HepG2 (cell line): ENCODE results near the gene ZNF430. TPM values are rescaled to one million over a fixed set of nuclear protein-coding genes. Genes with fewer than 3 reads are reported as not detected.
A peak's percentile ranks its signal among the peaks of the same experiment; 100 is the strongest.

Experiments used
- CEBPB ChIP-seq: IDR thresholded peaks from 2 replicates; pipeline ENCODE4 v1.6.1; 2011; ENCODE audit warnings: low read depth, low read length, improper control_type of control experiment, borderline replicate concordance
- ELF1 ChIP-seq: sonication (generic); formaldehyde crosslinking; IDR thresholded peaks from 2 replicates; pipeline ENCODE4 v1.4.0; 2020; ENCODE audit warnings: missing genetic modification reagents
- ELF3 ChIP-seq: IDR thresholded peaks from 2 replicates; pipeline ENCODE4 v1.6.1; 2016; ENCODE audit warnings: missing genetic modification reagents, missing compliant biosample characterization
- ETV6 ChIP-seq: sonication (generic); formaldehyde crosslinking; conservative IDR thresholded peaks from 2 replicates; pipeline ENCODE4 v1.4.0; 2020; ENCODE audit warnings: missing genetic modification reagents
- FOXA3 ChIP-seq: IDR thresholded peaks from 2 replicates; pipeline ENCODE4 v1.6.1; 2016; ENCODE audit warnings: missing genetic modification reagents, missing compliant biosample characterization
- KAT7 ChIP-seq: IDR thresholded peaks from 2 replicates; pipeline ENCODE4 v1.6.1; 2018; ENCODE audit warnings: borderline replicate concordance, missing compliant biosample characterization
- PAWR ChIP-seq: sonication (generic); formaldehyde crosslinking; IDR thresholded peaks from 2 replicates; pipeline ENCODE4 v1.4.0; 2020; ENCODE audit warnings: missing genetic modification reagents, mild to moderate bottlenecking, borderline replicate concordance
- PHF21A ChIP-seq: sonication (generic); formaldehyde crosslinking; IDR thresholded peaks from 2 replicates; pipeline ENCODE4 v1.5.0; 2020; ENCODE audit warnings: mild to moderate bottlenecking, missing genetic modification reagents
- RBM39 ChIP-seq: fragments of 200-400 bp; formaldehyde crosslinking; IDR thresholded peaks from one replicate; pipeline ENCODE4 v1.6.1; 2018; ENCODE audit warnings: antibody characterized with exemption, mild to moderate bottlenecking, low read depth, low read length; ENCODE audit not compliant: poor library complexity, severe bottlenecking
- SAFB2 ChIP-seq: sonication (generic); formaldehyde crosslinking; IDR thresholded peaks from 2 replicates; pipeline ENCODE4 v1.5.1; 2020; ENCODE audit warnings: missing genetic modification reagents, low read depth, mild to moderate bottlenecking, borderline replicate concordance
- SUZ12 ChIP-seq: fragments of 150-350 bp; IDR thresholded peaks from 2 replicates; pipeline ENCODE4 v1.6.1; 2014; ENCODE audit warnings: low read depth, low read length
- THAP11 ChIP-seq: IDR thresholded peaks from 2 replicates; pipeline ENCODE4 v1.6.1; 2016; ENCODE audit warnings: missing biosample characterization, missing genetic modification reagents
- YEATS2 ChIP-seq: sonication (generic); formaldehyde crosslinking; IDR thresholded peaks from 2 replicates; pipeline ENCODE4 v1.4.0; 2020; ENCODE audit warnings: missing genetic modification reagents, borderline replicate concordance
- ZFX ChIP-seq: sonication (generic); formaldehyde crosslinking; IDR thresholded peaks from 2 replicates; pipeline ENCODE4 v1.4.0; 2020; ENCODE audit warnings: mild to moderate bottlenecking, low read depth, missing genetic modification reagents, moderate library complexity
- ZNF207 ChIP-seq: fragments of 450-650 bp; IDR thresholded peaks from 2 replicates; pipeline ENCODE4 v1.6.1; 2016; ENCODE audit warnings: antibody characterized with exemption, borderline replicate concordance
- ZNF274 ChIP-seq: sonication (generic); formaldehyde crosslinking; IDR thresholded peaks from 2 replicates; pipeline ENCODE4 v1.5.1; 2020; ENCODE audit warnings: mild to moderate bottlenecking, missing genetic modification reagents
- ZNF367 ChIP-seq: sonication (generic); formaldehyde crosslinking; IDR thresholded peaks from 2 replicates; pipeline ENCODE4 v1.4.0; 2020; ENCODE audit warnings: missing genetic modification reagents, borderline replicate concordance
- ZNF547 ChIP-seq: sonication (generic); formaldehyde crosslinking; IDR thresholded peaks from 2 replicates; pipeline ENCODE4 v1.5.1; 2020; ENCODE audit warnings: mild to moderate bottlenecking, missing genetic modification reagents
- ZNF557 ChIP-seq: sonication (generic); formaldehyde crosslinking; IDR thresholded peaks from 2 replicates; pipeline ENCODE4 v1.4.0; 2020; ENCODE audit warnings: missing genetic modification reagents
- ZNF713 ChIP-seq: sonication (generic); formaldehyde crosslinking; IDR thresholded peaks from 2 replicates; pipeline ENCODE4 v1.4.0; 2020; ENCODE audit warnings: mild to moderate bottlenecking, missing genetic modification reagents
- ZNF724P ChIP-seq: sonication (generic); formaldehyde crosslinking; IDR thresholded peaks from 2 replicates; pipeline ENCODE4 v1.8.0; 2022; ENCODE audit warnings: missing genetic modification reagents, borderline replicate concordance
- ZNF883 ChIP-seq: sonication (generic); formaldehyde crosslinking; IDR thresholded peaks from 2 replicates; pipeline ENCODE4 v1.5.1; 2020; ENCODE audit warnings: mild to moderate bottlenecking, missing genetic modification reagents; ENCODE audit errors: not compliant biosample characterization
- ZSCAN31 ChIP-seq: sonication (generic); formaldehyde crosslinking; IDR thresholded peaks from 2 replicates; pipeline ENCODE4 v1.5.0; 2020; ENCODE audit warnings: low read depth, mild to moderate bottlenecking, missing genetic modification reagents
- polyA plus RNA-seq, 8 experiments: library from polyadenylated mRNA; depleted of rRNA in 3 of 8; stranded (reverse) in 7 of 8; unstranded in 1 of 8; fragments of >200 nt; fragmentation: Illumina TruSeq in 4 of 8; extraction: Trizol in 4 of 8; gene quantifications; 2 replicates each; pipeline versions ENCODE4 v1.2.1 to v1.2.3, GENCODE V29; 2011 to 2016; ENCODE audit warnings: low read depth in 4 of 8, missing spikeins in 1 of 8, mixed read lengths in 1 of 8; ENCODE audit not compliant: insufficient read depth in 1 of 8
- total RNA-seq, 5 experiments: library from RNA; depleted of rRNA; stranded (reverse); fragments of >200 nt; fragmentation: Illumina TruSeq; extraction: Trizol; gene quantifications; 2 replicates each; pipeline ENCODE4 v1.2.3, GENCODE V29; 2016; ENCODE audit warnings: low read depth in 1 of 5
- TF ChIP-seq, protein P1 (sequence below): sonication (generic); formaldehyde crosslinking; IDR thresholded peaks from 2 replicates; pipeline ENCODE4 v1.5.0; 2020; ENCODE audit warnings: missing genetic modification reagents, mild to moderate bottlenecking, borderline replicate concordance
- TF ChIP-seq, protein P2 (sequence below): IDR thresholded peaks from 2 replicates; pipeline ENCODE4 v1.6.1; 2016; ENCODE audit warnings: missing genetic modification reagents, missing compliant biosample characterization
- TF ChIP-seq, protein P3 (sequence below): sonication (generic); formaldehyde crosslinking; IDR thresholded peaks from 2 replicates; pipeline ENCODE4 v1.8.0; 2022; ENCODE audit warnings: mild to moderate bottlenecking, missing genetic modification reagents, moderate library complexity
- TF ChIP-seq, protein P4 (sequence below): sonication (generic); formaldehyde crosslinking; IDR thresholded peaks from 2 replicates; pipeline ENCODE4 v1.5.0; 2020; ENCODE audit warnings: mild to moderate bottlenecking, missing genetic modification reagents

ZNF430 gene
- total and polyA plus RNA-seq, 2 of the 13 experiments (the other 11 are each of a cell fraction or from before 2014, with no cell fraction given), result 4.1 to 6.9 TPM

DNA sequence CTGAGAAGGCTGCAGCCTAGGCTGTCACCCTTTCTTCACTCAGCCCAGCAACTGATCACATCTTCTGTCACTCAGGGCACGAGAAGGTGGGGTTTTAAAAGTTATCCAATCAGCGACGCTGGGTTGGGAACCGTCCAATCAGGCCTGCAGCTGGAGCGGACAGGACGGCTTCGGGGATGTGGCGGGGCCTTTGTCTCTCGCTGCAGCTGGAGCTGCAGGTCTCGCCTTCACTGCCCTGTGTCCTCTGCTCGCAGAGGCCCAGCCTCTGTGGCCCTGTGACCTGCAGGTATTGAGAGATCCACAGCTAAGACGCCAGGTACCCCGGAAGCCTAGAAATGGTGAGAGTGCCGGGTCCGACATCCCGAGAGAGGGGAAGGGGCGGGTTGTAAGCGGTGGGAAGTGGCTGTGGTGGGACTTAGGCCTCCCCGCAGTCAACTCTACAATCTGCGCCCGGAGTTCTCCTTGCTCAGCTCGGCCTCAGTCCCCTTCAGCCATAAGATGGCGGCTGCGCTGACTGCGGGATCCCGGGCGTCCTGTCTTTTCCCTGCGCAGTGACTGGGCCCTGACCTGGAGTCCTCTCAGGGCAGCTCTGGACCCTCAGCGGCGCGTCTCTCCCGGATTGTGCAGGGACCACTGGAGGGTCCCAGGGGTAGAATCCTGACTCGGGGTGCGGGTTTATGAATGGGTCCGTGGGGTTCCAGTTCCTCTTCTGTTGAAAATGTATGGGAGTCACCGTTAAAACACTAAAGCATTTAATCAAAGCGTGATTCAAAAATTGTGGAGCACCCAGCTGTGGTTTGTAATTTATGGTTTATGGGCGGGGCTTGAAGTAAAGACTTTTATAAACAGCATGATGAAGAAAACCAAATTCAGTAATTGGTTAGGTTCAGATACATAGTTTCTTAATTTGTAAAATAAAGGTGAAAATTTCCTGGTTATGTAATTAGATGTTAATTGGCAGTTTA, 61.8 kb downstream of the ZNF430 start, which contains the start of gene ZNF714 (continued):
- TF ChIP-seq ELF1, result no peak
- TF ChIP-seq ZFX (CRISPR knock-in tag), result peak; percentile 95
- no peak for TF ChIP-seq ZNF713 (CRISPR knock-in tag)
- TF ChIP-seq ZNF883 (CRISPR knock-in tag), result peak; percentile 24
- 0 out of 2 replicates have a peak, but pooled peaks have one; percentile 44 for TF ChIP-seq ZNF724P
- 0 out of 2 replicates have a peak, but pooled peaks have one; percentile 64 for TF ChIP-seq KAT7
- no peak for TF ChIP-seq RBM39
- TF ChIP-seq, protein P1, sequence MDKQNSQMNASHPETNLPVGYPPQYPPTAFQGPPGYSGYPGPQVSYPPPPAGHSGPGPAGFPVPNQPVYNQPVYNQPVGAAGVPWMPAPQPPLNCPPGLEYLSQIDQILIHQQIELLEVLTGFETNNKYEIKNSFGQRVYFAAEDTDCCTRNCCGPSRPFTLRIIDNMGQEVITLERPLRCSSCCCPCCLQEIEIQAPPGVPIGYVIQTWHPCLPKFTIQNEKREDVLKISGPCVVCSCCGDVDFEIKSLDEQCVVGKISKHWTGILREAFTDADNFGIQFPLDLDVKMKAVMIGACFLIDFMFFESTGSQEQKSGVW (CRISPR knock-in tag), result no peak
- 0 out of 2 replicates have a peak, but pooled peaks have one; percentile 23 for TF ChIP-seq ELF3 (CRISPR knock-in tag)
- TF ChIP-seq, protein P2, sequence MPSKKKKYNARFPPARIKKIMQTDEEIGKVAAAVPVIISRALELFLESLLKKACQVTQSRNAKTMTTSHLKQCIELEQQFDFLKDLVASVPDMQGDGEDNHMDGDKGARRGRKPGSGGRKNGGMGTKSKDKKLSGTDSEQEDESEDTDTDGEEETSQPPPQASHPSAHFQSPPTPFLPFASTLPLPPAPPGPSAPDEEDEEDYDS, result peak; percentile 75
- TF ChIP-seq ZNF274 (CRISPR knock-in tag), result peak; percentile 36; the same call in 1 of the 2 replicates
- TF ChIP-seq, protein P3, sequence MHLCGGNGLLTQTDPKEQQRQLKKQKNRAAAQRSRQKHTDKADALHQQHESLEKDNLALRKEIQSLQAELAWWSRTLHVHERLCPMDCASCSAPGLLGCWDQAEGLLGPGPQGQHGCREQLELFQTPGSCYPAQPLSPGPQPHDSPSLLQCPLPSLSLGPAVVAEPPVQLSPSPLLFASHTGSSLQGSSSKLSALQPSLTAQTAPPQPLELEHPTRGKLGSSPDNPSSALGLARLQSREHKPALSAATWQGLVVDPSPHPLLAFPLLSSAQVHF (CRISPR knock-in tag), result no peak
- TF ChIP-seq THAP11 (CRISPR knock-in tag), result peak; percentile 19; the same call in 1 of the 2 replicates
- TF ChIP-seq SAFB2 (CRISPR knock-in tag), result no peak
- TF ChIP-seq, protein P4, sequence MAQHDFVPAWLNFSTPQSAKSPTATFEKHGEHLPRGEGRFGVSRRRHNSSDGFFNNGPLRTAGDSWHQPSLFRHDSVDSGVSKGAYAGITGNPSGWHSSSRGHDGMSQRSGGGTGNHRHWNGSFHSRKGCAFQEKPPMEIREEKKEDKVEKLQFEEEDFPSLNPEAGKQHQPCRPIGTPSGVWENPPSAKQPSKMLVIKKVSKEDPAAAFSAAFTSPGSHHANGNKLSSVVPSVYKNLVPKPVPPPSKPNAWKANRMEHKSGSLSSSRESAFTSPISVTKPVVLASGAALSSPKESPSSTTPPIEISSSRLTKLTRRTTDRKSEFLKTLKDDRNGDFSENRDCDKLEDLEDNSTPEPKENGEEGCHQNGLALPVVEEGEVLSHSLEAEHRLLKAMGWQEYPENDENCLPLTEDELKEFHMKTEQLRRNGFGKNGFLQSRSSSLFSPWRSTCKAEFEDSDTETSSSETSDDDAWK, result no peak
- no peak for TF ChIP-seq SUZ12
- 0 out of 2 replicates have a peak, but pooled peaks have one; percentile 8 for TF ChIP-seq CEBPB
- peak; percentile 51; the same call in 1 of the 2 replicates for TF ChIP-seq ETV6 (CRISPR knock-in tag)
- no peak; the same call in 1 of the 2 replicates for TF ChIP-seq FOXA3 (CRISPR knock-in tag)
- TF ChIP-seq PHF21A (CRISPR knock-in tag), result peak; percentile 50; the same call in 1 of the 2 replicates
- no peak for TF ChIP-seq ZNF207
- no peak for TF ChIP-seq PAWR (CRISPR knock-in tag)
- TF ChIP-seq ZNF367 (CRISPR knock-in tag), result no peak
- TF ChIP-seq ZSCAN31 (CRISPR knock-in tag), result peak; percentile 60; the same call in 1 of the 2 replicates
- TF ChIP-seq ZNF547 (CRISPR knock-in tag), result 0 out of 2 replicates have a peak, but pooled peaks have one; percentile 41
- TF ChIP-seq ZNF557, result no peak
- TF ChIP-seq YEATS2 (CRISPR knock-in tag), result no peak
